Astrocyte (in vitro differentiated cells and primary cell): ENCODE results near the gene SPACA1. TPM values are rescaled to one million over a fixed set of nuclear protein-coding genes. Genes with fewer than 3 reads are reported as not detected.

ENCODE experiments used
- DNase-seq: peaks from one replicate; pipeline ENCODE4 v3.0.0-alpha.2; 2010; ENCODE audit warnings: low read depth
- FAIRE-seq: peaks from 2 replicates; lab custom pipeline; 2011; peaks lifted over from hg19 to GRCh38; lab: Jason Lieb, UNC
- H2AFZ ChIP-seq: 2 replicates; pipeline ENCODE4 v1.6.0; 2012; ENCODE audit warnings: low read depth, low read length, inconsistent platforms
- H3K27ac ChIP-seq: 2 replicates; pipeline ENCODE4 v1.5.1; 2011; ENCODE audit warnings: low read depth, low read length, inconsistent platforms
- H3K27me3 ChIP-seq: 2 replicates; pipeline ENCODE4 v1.6.0; 2011; ENCODE audit warnings: low read length, inconsistent platforms; ENCODE audit not compliant: insufficient read depth
- H3K36me3 ChIP-seq: 2 replicates; pipeline ENCODE4 v1.5.1; 2011; ENCODE audit warnings: low read length, inconsistent platforms; ENCODE audit not compliant: insufficient read depth
- H3K4me1 ChIP-seq: 2 replicates; pipeline ENCODE4 v1.5.1; 2011; ENCODE audit warnings: low read length, inconsistent platforms; ENCODE audit not compliant: insufficient read depth
- H3K4me2 ChIP-seq: 2 replicates; pipeline ENCODE4 v1.6.0; 2012; ENCODE audit warnings: low read length, inconsistent platforms
- H3K4me3 ChIP-seq: 2 replicates; pipeline ENCODE4 v1.5.1; 2011; ENCODE audit warnings: low read depth, mild to moderate bottlenecking, low read length, inconsistent platforms; ENCODE audit not compliant: insufficient read depth
- H3K79me2 ChIP-seq: 2 replicates; pipeline ENCODE4 v1.6.0; 2012; ENCODE audit warnings: mild to moderate bottlenecking, low read length, inconsistent platforms; ENCODE audit not compliant: insufficient read depth
- H3K9ac ChIP-seq: 2 replicates; pipeline ENCODE4 v1.6.0; 2012; ENCODE audit warnings: mild to moderate bottlenecking, low read length, inconsistent platforms
- H3K9me3 ChIP-seq: 2 replicates; pipeline ENCODE4 v1.5.1; 2012; ENCODE audit warnings: low read depth, mild to moderate bottlenecking, low read length, inconsistent platforms; ENCODE audit not compliant: insufficient read depth
- H4K20me1 ChIP-seq: 2 replicates; pipeline ENCODE4 v1.6.0; 2012; ENCODE audit warnings: low read length, inconsistent platforms; ENCODE audit not compliant: insufficient read depth
- H3K27ac Mint-ChIP-seq: one replicate; pipeline ENCODE4 v1.8.0; 2021; ENCODE audit warnings: mild to moderate bottlenecking, mixed read lengths; ENCODE audit not compliant: unreplicated experiment
- H3K27me3 Mint-ChIP-seq: one replicate; pipeline ENCODE4 v1.8.0; 2021; ENCODE audit warnings: low read depth, mixed read lengths; ENCODE audit not compliant: unreplicated experiment
- H3K36me3 Mint-ChIP-seq: one replicate; pipeline ENCODE4 v1.8.0; 2021; ENCODE audit warnings: low read depth, mixed read lengths; ENCODE audit not compliant: unreplicated experiment
- H3K4me1 Mint-ChIP-seq: one replicate; pipeline ENCODE4 v1.8.0; 2021; ENCODE audit warnings: low read depth, mixed read lengths; ENCODE audit not compliant: unreplicated experiment
- H3K4me3 Mint-ChIP-seq: one replicate; pipeline ENCODE4 v1.8.0; 2021; ENCODE audit warnings: mild to moderate bottlenecking, moderate library complexity, mixed read lengths; ENCODE audit not compliant: unreplicated experiment
- H3K9me3 Mint-ChIP-seq: one replicate; pipeline ENCODE4 v1.8.0; 2021; ENCODE audit warnings: mild to moderate bottlenecking, mixed read lengths; ENCODE audit not compliant: unreplicated experiment
- CTCF ChIP-seq: IDR thresholded peaks from 2 replicates; pipeline ENCODE4 v1.5.1; 2011; ENCODE audit warnings: low read depth, mild to moderate bottlenecking, inconsistent platforms, low read length, moderate library complexity; ENCODE audit not compliant: insufficient read depth
- EZH2 ChIP-seq: IDR thresholded peaks from 2 replicates; pipeline ENCODE4 v1.6.1; 2012; ENCODE audit warnings: mild to moderate bottlenecking, low read length, inconsistent platforms; ENCODE audit not compliant: insufficient read depth
- total RNA-seq: library from RNA; stranded (reverse); gene quantifications from 2 replicates; pipeline ENCODE4 v1.2.1, GENCODE V29; 2021

Gene SPACA1
- total RNA-seq, 1 donor from 2014 or later, result not detected

GRCh38 chr6:88050140-88050818, 2.6 kb downstream of the SPACA1 start:
- no peak overlapping the region for H3K27ac ChIP-seq
- Mint-ChIP-seq H3K36me3 (no peaks in the 10 kb centered on the region), H3K4me1 (no peaks in the 10 kb centered on the region), H3K9me3 (no peaks in the 10 kb centered on the region), H3K27ac (no peak overlapping the region), H3K27me3 (no peaks in the 10 kb centered on the region), H3K4me3 (no peak overlapping the region)
- no peaks in the 10 kb centered on the region for H3K27me3 ChIP-seq
- FAIRE-seq (no peak), DNase-seq (no peak)
- TF ChIP-seq CTCF, result no peak
- no peak for TF ChIP-seq EZH2
- H3K4me1 ChIP-seq, result no peaks in the 10 kb centered on the region
- H3K36me3 ChIP-seq, result no peaks in the 10 kb centered on the region
- H3K9me3 ChIP-seq, result peaks cover 4% of the 10 kb centered on the region
- no peak overlapping the region for H3K4me3 ChIP-seq
- H3K4me2 ChIP-seq, result no peak overlapping the region
- no peaks in the 10 kb centered on the region for H4K20me1 ChIP-seq
- no peak overlapping the region for H2AFZ ChIP-seq
- H3K9ac ChIP-seq, result no peak overlapping the region
- no peaks in the 10 kb centered on the region for H3K79me2 ChIP-seq

GRCh38 chr6:88059191-88059590, 11.6 kb downstream of the SPACA1 start:
- no peak overlapping the region for H3K4me3 Mint-ChIP-seq
- H3K36me3 ChIP-seq, result no peaks in the 10 kb centered on the region
- no peaks in the 10 kb centered on the region for H3K9me3 Mint-ChIP-seq
- no peak overlapping the region for H2AFZ ChIP-seq
- TF ChIP-seq EZH2, result no peak
- no peak for TF ChIP-seq CTCF
- H3K4me1 Mint-ChIP-seq, result no peaks in the 10 kb centered on the region
- FAIRE-seq, result no peak
- no peak overlapping the region for H3K4me3 ChIP-seq
- no peak overlapping the region for H3K27ac Mint-ChIP-seq
- no peak overlapping the region for H3K27ac ChIP-seq
- H3K4me2 ChIP-seq, result no peak overlapping the region
- H3K9me3 ChIP-seq, result no peaks in the 10 kb centered on the region
- no peaks in the 10 kb centered on the region for H3K36me3 Mint-ChIP-seq
- H3K4me1 ChIP-seq, result no peaks in the 10 kb centered on the region
- no peaks in the 10 kb centered on the region for H4K20me1 ChIP-seq
- H3K79me2 ChIP-seq, result no peaks in the 10 kb centered on the region
- H3K27me3 Mint-ChIP-seq, result peaks cover 2% of the 10 kb centered on the region
- DNase-seq, result peak; percentile 10
- H3K9ac ChIP-seq, result no peak overlapping the region
- H3K27me3 ChIP-seq, result no peaks in the 10 kb centered on the region

GRCh38 chr6:88062376-88062775, 14.7 kb downstream of the SPACA1 start:
- H3K79me2 ChIP-seq, result no peaks in the 10 kb centered on the region
- no peaks in the 10 kb centered on the region for H3K36me3 ChIP-seq
- no peaks in the 10 kb centered on the region for H3K9me3 ChIP-seq
- TF ChIP-seq CTCF (no peak), EZH2 (no peak)
- no peak for DNase-seq
- no peak overlapping the region for H3K4me3 ChIP-seq
- no peaks in the 10 kb centered on the region for H3K9me3 Mint-ChIP-seq
- H2AFZ ChIP-seq, result no peak overlapping the region
- no peaks in the 10 kb centered on the region for H3K36me3 Mint-ChIP-seq
- H3K4me1 Mint-ChIP-seq, result no peaks in the 10 kb centered on the region
- no peak overlapping the region for H3K27ac Mint-ChIP-seq
- no peak overlapping the region for H3K4me2 ChIP-seq
- no peaks in the 10 kb centered on the region for H3K4me1 ChIP-seq
- FAIRE-seq, result no peak
- no peaks in the 10 kb centered on the region for H4K20me1 ChIP-seq
- no peak overlapping the region for H3K27ac ChIP-seq
- H3K9ac ChIP-seq, result no peak overlapping the region
- no peak overlapping the region for H3K4me3 Mint-ChIP-seq
- no peaks in the 10 kb centered on the region for H3K27me3 ChIP-seq
- peaks cover 2% of the 10 kb centered on the region for H3K27me3 Mint-ChIP-seq
